Posterior vena cava (tissue), 2 donors: ENCODE measurements around the gene COPS7B. TPM values are rescaled to one million over a fixed set of nuclear protein-coding genes. Genes with fewer than 3 reads are reported as not detected.

Experiments
- DNase-seq: peaks from one replicate; pipeline ENCODE4 v3.0.0-alpha.2; 2020; ENCODE audit warnings: low spot score
- intact Hi-C, 2 donors: fragments of 100-400 bp; cut with DNase I; formaldehyde crosslinking; loops; one replicate each; pipeline versions ENCODE4 v1.14.1 to v1.14.2; 2022 to 2023
- total RNA-seq, 2 donors: library from RNA; stranded (reverse); fragmentation: NEBNext Ultra II Directional; extraction: Animal tissue kit (Norgen Biotek cat#: 25700); gene quantifications; one replicate each; pipeline ENCODE4 v1.2.1, GENCODE V29; 2021
- donor health status: DM: yes; HTN: yes; CAD: no.
- donor health status: DM: yes; HTN: yes; CAD: no.

The COPS7B gene
- total RNA-seq, 2 donors from 2014 or later, result 20.6 to 24.6 TPM

DNA sequence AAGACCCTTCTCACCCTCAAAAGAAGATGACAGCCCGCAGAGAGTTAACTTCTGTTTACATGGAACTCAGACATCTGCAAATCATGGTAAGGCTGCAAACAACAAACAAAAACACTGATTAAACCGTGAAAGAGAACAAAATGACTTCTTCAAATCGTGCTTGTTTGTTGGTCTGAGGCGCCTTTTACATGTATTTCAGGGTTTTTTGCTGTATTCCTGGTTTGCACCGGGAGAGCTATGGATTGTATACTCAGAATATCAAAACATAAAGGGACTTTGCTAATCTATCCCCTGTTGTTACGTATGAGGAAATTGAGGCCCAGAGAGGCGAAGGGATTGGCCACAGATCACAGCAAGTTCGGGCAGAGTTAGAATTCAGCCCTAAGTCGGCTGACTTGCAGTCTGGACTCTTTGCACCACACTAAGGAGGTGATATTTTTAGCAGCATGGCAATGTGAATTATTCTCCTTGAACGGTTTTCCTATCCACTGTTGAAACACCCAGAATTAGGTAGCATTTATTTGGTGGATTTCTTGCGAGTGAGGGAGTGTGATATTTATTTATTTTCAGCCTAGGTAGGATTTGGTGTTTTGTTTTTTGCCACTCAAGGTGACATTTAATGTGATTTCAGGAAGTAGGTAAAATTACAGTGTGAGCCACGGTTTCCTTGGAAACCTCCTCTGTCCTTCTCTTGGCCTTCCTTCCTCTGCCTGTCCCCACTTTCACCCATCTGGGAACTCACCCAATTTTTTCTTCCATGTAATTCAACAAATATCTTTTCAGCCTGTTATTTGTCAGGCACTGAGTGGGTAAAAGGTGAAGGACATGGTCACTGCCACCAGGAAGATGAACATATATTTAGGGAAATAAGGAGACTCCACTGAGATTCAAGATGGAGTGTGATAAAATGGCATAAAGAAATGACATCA lies 4.2 kb upstream of the COPS7B start:
- no peak for DNase-seq
- intact Hi-C loops, result no loop called here

DNA sequence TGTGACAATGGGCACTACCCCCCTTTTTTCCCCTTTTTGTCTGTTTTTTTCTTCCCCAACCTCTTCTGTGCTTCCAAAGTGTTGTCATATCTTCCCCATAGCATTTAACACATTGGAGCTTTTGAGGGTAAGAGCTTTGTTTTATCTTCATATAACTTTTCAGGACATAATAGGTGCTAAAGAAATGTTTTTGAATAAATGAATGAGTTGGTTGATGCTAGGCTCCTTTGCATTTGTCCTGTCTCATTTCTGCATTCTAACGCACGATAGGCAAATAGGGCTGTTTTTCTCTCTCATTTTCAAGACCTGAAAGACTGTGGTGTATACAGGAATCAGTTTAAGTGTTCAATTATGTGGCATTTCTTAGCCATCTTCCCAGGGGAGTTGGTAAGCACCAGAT lies 832 bp upstream of the COPS7B start:
- intact Hi-C loops, result no loop called here
- no peak for DNase-seq

DNA sequence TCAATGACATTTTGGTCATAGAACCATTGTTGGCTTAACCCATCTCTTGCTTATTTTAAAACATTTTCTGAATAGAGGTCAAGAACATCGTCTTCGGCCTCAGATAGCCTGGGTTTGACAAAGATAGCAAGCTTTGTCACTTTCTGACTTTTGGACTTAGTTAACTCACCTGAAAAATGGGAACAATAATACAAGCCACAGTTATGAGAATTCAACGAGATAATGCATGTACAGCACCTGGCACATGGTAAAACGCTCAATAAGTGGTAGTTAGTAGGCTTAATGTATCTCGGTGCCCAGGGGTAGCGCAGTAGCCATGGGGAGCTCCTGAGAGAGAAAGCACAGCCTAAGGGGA lies 446 bp upstream of the COPS7B start:
- no peak for DNase-seq
- intact Hi-C loops, result no loop called here

DNA sequence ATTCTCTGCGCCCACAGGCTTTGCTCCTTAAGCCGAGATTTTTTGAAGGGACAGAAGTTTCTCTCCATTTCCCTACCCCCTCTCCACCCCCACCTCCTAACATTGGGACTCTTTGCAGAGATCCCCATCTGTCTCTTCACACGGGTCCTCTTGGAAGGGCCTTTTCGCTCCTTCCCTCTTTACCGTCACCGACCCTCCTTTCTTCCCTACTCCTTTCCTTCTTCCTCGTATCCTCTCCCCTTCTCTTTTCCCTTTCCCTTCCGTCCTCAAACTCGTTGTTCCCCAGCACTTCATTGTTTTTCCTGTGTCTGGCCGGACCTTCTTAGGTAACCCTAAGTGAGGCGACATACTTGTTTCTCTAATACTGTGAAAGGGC lies 660 bp downstream of the COPS7B start:
- DNase-seq, result no peak
- intact Hi-C loops, result no loop called here

DNA sequence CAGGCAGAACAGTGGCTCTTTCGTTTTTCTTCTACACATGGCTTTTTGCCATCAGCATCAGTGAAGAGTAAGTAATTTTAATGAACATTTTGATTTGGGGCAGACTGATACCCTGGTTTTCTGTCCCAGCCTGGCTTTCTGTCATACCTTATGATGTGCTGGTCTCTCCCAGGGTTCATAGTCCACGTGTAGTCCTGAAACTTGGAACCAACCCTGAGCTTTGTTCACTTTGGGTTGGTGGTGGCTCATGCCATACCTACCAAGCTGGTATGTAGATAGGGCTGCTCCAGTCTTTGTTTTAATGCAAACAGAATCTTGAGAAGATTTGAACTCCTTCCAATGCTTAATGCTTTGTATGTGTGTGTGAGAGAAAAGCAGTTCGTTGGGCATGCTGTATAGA lies 4.9 kb downstream of the COPS7B start:
- no peak for DNase-seq
- intact Hi-C loops, result no loop called here

DNA sequence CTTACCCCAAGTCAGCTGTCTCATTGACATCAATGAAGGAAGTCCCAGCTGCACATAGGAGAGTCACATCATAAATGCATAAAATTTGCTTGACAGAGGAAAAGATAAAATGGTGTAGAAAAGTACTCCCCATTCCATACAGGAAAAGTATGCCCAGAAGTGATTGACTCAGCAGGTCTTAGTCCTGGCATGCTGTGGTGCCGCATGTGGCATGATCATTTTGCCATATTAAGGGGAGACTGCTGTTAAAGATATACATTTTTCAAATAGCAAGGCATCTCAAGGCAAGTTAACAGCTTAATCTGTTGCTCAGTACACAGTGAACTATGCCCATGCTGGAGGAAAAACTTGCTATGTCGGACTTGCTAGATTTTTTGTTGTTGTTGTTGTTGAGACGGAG lies 8.1 kb downstream of the COPS7B start:
- intact Hi-C loops, result no loop called here
- DNase-seq, result no peak

DNA sequence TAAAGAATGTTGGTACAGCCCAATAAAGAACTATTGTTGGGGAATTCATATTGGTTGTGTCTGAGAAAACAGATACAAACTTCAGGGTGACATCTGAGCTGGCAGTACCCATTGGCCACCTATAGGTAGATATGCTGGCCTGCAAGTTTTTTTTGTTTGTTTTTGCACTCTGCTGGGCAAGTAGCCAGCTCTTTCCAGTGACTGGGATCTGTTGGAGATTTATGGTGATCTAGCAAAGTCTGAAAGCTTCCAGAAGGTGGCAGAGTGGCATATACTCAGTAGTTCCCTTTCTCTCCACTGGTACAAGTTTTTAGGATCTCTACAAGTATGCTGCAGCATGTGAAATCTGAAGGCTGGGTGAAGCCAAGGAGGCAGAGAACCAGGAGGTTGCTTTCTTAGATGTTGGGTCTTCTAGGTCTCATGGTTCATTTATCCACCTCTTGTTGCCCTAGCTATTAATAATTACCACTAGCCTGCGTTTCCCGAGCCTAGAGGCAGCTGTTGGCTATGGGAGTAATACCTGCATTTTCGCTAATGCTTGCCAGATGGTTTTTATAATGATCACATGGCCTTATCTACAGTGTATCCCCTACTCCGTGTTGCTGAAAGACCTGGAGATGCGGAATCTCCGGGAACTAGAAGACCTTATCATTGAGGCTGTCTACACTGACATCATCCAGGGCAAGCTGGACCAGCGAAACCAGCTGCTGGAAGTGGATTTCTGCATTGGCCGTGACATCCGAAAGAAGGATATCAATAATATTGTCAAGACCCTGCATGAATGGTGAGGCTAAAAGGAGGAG lies 9.5 kb downstream of the COPS7B start:
- intact Hi-C loops, result no loop called here
- no peak for DNase-seq

DNA sequence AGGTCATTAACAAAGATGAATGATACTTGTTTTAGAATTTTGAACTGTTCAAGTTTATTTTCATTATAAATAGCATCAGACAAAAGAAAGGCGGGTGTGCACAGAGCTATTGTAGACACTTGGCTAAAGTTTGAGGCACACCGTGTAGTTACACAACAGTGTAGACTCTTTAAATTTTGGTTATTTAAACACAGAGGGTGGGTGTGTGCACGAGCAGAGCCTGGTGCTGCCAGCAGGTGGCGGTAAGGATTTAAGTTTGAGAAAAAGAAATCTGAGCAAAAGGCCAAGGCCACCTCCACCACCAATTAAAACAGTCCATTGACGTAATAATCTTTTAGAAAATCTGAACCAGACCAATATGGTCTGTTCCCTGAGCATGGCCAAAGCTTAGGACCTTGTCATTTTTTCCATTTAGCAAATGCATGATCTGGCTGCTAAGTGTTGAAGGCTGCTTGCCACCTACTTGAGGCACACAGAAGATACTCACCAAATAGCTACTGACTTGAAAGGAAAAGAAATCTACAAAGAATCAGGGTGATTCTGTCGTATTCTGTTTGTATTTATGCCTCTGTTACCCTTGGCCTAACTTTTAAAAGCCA lies 14.3 kb downstream of the COPS7B start:
- DNase-seq, result no peak
- intact Hi-C loops, result no loop called here

DNA sequence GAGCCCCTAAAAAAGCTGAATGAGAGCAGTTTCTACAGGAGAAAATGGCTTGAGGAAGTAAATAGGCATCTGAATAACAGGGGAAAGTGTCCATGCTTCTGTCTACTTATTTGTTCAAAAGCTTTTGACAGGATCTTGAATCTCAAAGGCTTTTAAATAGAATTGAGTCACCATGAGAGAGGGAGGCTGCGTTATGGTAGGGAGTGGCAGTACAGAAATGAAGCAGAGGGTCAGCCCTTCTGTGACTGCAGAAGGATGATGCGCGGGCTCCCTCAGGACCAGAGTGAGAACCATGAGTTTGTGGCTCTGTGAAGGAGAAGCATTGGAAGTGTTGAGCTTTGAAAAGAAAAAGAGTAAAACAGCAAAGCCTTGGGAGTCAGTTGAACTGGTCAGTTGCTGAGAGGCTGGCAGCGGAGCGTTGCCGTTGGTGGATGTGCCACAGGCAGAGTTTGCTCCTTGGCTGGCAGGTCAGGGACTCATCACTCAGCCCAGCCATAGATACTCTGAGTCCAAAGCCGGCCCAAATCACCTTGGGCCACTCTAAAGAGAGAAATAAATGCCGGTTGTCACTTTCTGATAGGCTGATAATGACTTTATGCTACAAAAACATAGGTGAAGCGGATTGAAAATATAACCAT lies 17.4 kb downstream of the COPS7B start:
- intact Hi-C loops, result no loop called here
- DNase-seq, result no peak

DNA sequence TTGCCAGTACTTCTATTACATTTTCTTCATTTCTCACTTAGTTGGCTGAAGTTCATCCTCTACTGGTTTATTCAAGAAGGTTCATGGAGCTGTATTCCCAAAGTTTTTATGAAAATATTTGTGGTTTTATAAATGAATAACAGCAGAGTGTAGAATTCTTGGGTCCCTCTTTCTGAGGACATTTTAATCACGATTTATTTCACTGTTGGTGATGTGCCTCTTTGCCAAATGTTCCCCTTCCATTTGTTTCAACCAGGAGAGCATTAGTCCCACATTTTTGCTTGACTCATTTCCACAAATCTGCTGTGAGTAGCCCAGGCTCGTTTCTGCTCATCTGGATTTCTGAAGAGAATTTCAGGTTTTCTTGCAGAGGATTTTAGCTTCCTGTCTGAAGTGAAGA lies 20.8 kb downstream of the COPS7B start:
- DNase-seq, result no peak
- intact Hi-C loops, result no loop called here

DNA sequence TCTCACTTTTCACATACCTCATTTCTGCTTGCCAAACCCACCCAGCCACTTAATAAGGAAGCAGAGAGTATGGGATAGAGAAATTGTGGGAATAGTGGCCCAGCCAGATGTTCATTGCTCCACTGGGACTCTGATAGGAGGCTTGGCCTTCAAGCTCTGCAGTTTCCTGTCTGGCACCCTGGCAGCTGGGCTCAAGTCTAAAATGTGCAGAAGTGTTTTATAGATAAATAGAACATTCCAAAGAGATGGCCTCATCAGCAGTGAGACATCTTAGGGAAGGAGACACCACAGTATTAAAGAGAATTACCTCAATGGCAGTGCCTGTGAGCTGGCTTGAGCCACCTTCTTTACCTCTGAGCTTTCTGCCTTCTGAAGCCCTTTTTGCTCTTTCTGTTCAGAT lies 24.7 kb downstream of the COPS7B start:
- intact Hi-C loops, result no loop called here
- DNase-seq, result no peak

DNA sequence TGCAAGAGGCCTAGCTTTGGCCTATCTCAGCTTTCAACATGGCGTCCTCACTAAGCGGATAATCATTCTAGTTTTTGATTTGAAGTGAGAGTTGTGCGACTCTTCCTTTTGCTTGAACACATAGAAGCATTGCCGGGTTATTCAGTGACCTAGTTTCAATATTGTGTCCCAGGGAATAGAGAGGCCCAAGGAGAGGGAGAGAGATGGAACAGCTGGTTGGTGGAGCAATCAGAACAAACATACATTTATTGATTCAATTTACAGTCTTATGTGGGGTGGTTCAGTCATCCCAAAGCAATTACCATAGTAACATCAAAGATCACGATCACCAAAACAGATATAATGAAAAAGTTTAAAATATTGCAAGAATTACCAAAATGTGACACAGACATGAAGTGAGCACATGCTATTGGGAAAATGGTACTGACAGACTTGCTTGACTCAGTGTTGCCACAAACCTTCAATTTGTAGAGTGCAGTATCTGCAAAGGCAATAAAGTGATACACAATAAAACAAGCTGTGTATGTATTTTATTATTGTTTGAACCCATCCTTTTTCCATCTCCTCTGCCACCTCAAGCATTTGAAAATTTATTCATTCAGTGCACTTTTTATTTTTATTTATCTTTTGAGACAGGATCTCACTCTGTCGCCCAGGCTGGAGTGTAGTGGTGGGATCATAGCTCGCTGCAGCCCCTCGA lies 30.2 kb downstream of the COPS7B start:
- intact Hi-C loops, result no loop called here

DNA sequence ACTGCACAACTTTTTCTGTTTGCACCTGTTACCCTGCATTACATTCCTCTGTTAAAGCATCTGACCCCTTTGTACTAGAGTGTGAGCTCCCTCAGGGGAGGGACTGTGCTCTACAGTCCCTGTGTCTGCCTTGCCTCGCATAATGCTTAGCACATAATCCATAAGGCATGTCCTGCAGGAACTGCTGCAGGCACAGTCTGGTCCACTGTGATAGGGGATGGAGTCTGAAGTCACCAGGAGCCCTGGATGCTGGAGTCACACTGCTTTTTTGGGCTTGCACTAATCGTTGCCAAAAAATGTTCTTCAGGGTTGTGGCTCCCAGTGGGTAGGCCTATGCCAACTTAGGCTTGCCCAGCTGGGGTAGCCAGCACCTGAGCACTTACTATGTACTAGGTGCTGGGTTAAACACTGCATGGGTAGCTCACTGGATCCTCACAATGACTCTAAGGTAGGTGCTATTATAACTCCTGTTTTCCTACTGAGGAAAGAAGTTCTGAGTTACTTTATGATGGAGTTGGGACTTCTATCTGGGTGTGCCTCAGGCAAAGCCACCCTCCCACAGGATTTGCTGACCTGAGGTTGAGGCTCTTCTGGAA lies 33.3 kb downstream of the COPS7B start:
- no peak for DNase-seq
- intact Hi-C loops, result no loop called here

More for the DNA sequence above, 30.2 kb downstream of the COPS7B start:
- no peak for DNase-seq

DNA sequence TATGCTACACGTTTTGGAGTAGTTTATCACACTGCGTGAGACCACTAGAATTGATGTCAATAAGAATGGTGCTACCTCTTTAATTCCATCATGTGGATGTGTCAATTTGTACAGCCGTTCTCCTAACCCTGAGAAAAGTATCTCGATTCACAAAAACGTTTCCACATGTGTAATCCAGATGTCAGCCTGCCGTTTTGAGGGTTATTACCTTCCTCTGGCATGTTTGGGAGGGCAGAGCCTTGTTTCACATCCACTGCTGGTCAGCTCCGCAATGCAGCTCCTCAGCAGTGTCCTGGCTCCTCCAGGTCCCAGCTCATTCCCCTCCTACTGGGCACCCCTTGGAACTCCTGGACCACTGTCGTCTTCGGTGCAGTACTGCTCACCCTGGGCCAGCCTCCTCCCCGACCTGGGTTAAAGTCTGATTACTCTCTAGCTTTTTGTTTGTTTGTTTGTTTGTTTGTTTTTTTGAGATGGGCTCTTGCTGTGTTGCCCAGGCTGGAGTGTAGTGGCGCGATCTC lies 34.6 kb downstream of the COPS7B start:
- DNase-seq, result no peak
- intact Hi-C loops, result no loop called here

DNA sequence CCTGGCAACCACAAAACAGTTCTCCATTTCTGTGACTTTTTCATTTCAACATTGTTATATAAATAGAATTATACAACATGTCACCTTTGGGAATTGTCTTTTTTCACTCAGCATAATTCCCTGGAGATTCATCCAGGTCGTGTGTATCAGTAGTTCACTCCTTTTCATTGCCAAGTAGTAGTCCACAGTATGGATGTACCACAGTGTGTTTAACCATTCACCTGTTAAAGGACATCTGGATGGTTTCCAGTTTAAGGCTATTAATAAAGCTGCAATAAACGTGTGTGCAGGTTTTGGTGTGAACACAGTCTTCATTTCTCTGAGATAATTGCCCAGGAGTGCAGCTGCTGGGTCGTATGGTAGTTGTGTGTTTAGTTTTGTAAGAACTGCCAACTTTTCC lies 35.7 kb downstream of the COPS7B start:
- no peak for DNase-seq
- intact Hi-C loops, result no loop called here

DNA sequence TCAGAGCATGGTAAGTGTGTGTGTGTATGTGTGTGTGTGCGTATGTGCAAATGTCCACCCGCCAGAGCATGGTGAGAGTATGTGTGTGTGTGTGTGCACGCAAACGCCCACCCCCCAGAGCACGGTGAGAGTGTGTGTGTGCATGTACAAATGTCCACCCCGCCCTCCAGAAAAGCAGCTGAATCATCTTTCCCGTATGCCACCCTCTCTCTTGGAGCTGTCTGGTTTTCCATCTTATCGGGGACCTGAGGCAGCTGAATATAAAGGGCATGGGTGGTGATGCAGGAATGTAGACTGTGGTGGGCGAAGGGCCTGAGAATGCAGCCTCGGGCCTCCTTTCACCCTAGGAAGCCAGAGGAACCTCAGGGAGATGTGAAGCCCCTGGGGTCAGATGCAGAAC lies 66.9 kb downstream of the COPS7B start:
- intact Hi-C loops, result no loop called here
- DNase-seq, result no peak

DNA sequence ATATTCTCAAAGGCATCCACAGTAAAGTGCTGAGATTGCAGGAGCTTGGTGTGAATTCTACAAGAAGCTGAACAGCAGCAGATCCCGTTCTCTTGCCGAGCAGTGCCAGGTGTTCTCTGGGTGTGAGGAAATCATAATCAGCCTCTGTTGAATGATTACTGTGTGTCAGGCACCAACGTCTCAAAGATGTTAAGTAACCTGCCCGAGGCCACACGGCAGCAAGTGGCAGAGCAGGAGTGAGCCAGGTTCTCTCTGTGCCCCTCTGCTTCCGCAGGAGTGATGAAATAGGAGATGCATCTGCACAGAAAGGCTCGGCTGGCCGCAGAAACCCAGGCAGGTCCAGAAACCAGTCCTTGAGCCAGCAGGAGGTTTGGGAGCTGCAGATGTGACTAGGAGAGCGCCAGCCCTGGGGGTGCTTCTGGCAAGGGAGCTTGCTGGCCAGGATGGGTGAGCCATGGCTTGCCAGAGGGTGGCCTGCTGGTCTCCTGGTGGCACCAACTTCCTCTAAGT lies 68.4 kb downstream of the COPS7B start:
- intact Hi-C loops, result no loop called here
- DNase-seq, result no peak

DNA sequence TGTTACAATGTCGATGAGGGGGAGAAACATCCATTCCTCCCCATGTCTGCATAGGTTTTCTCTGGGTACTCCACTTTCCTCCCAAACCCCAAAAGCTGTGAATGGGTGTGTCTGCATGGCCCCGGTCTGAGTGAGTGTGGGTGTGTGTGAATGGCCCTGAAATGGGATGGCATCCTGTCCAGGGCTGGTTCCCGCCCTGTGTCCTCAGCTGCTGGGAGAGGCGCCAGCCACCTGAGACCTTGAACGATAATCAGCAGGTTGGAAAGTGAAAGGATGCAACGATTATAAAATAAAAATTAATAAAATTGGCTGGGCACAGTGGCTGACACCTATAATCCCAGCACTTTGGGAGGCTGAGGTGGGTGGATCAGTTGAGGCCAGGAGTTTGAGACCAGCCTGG lies 70.7 kb downstream of the COPS7B start:
- DNase-seq, result no peak
- intact Hi-C loops, result no loop called here
